ENCODE measurements around the gene SNRNP48. TPM values are rescaled to one million over a fixed set of nuclear protein-coding genes. Genes with fewer than 3 reads are reported as not detected.

SNRNP48 gene
- total and polyA plus RNA-seq, 4 experiments from 2014 or later = 5.4 to 24.4 (median 17.5) TPM

GRCh38 chr6:7585287-7585930, 4.6 kb upstream of the SNRNP48 start:
- H3K4me1 Mint-ChIP-seq = peaks cover 17 to 21% (median 19%) of the 10 kb centered on the region in 4 donors
- CTCF ChIA-PET (ENCODE audit: partially characterized antibody) = no interaction called here
- H3K4me1 ChIP-seq (ENCODE audit: insufficient read depth, low read length) = peaks cover 10% of the 10 kb centered on the region
- H3K27ac Mint-ChIP-seq = no peak overlapping the region
- peaks cover 5% of the 10 kb centered on the region for H3K27me3 ChIP-seq (ENCODE audit: insufficient read depth, low read length)
- no peak overlapping the region for H3K4me3 Mint-ChIP-seq
- intact Hi-C loops (cut with micrococcal nuclease) = no loop called here
- no peak overlapping the region for H3K27ac ChIP-seq (ENCODE audit: low read depth, low read length)
- POLR2A ChIA-PET (ENCODE audit: partially characterized antibody) = no interaction called here
- DNase-seq = no peak
- H3K36me3 ChIP-seq (ENCODE audit: insufficient read depth, low read length) = no peaks in the 10 kb centered on the region
- H3K9me3 Mint-ChIP-seq = peaks cover 0 to 4% (median 0%) of the 10 kb centered on the region in 8 donors
- H3K9me3 ChIP-seq (ENCODE audit: control insufficient read depth in 1 of 2, low read length in 2 of 2) = no peaks in the 10 kb centered on the region
- H3K27me3 Mint-ChIP-seq = peaks cover 0 to 16% of the 10 kb centered on the region in 2 donors
- no peak overlapping the region for H3K4me3 ChIP-seq (ENCODE audit: low read length in 2 of 2)
- peaks cover 0 to 5% of the 10 kb centered on the region in 2 donors for H3K36me3 Mint-ChIP-seq

GRCh38 chr6:7587631-7588100, 2.3 kb upstream of the SNRNP48 start:
- Mint-ChIP-seq H3K27ac (peak overlapping the region in 4 of 7 donors; percentile 20 to 87 (median 57)), H3K27me3 (peaks cover 0 to 14% of the 10 kb centered on the region in 2 donors), H3K36me3 (peaks cover 0 to 11% of the 10 kb centered on the region in 2 donors), H3K4me1 (peaks cover 34 to 41% (median 38%) of the 10 kb centered on the region in 4 donors), H3K4me3 (peak overlapping the region in 3 of 8 donors; percentile 37 to 46 (median 43)), H3K9me3 (peaks cover 0 to 4% (median 0%) of the 10 kb centered on the region in 8 donors)
- H3K27me3 ChIP-seq (ENCODE audit: insufficient read depth, low read length) = peaks cover under 1% of the 10 kb centered on the region
- CTCF ChIA-PET (ENCODE audit: partially characterized antibody) = interaction anchor here (1.4 kb wide), 1 partner anchor 307 kb away, joined by 3 read pairs; no protein-coding TSS in a partner anchor
- POLR2A ChIA-PET (ENCODE audit: partially characterized antibody) = interaction anchor here (0.6 kb wide), 1 partner anchor 506 kb away, joined by 4 read pairs; no protein-coding TSS in a partner anchor
- H3K4me1 ChIP-seq (ENCODE audit: insufficient read depth, low read length) = peaks cover 30% of the 10 kb centered on the region
- H3K27ac ChIP-seq (ENCODE audit: low read depth, low read length) = no peak overlapping the region
- no peak overlapping the region for H3K4me3 ChIP-seq (ENCODE audit: low read length in 2 of 2)
- H3K36me3 ChIP-seq (ENCODE audit: insufficient read depth, low read length) = no peaks in the 10 kb centered on the region
- no peak for DNase-seq
- intact Hi-C loops (cut with micrococcal nuclease) = no loop called here
- no peaks in the 10 kb centered on the region for H3K9me3 ChIP-seq (ENCODE audit: control insufficient read depth in 1 of 2, low read length in 2 of 2)

DNA sequence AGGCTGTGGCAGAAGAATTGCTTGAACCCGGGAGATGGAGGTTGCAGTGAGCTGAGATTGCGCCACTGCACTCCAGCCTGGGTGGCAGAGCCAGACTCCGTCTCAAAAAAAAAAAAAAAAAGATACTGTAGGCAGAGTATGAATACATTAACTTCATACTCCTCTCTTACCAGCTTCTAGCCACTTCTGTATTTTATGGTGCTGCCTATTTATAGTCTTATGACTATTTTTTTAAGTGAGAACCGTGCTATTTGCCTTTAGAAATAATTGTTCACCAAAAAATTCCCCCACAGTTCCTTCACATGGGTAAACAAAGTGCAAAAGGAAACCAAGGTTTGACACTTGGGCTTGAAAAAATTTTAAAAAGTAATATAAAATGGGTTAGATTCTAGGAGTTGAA, 1.5 kb upstream of the SNRNP48 start:
- peaks cover 0 to 4% (median 0%) of the 10 kb centered on the region in 8 donors for H3K9me3 Mint-ChIP-seq
- peaks cover 40 to 48% (median 45%) of the 10 kb centered on the region in 4 donors for H3K4me1 Mint-ChIP-seq
- CTCF ChIA-PET (ENCODE audit: partially characterized antibody) = interaction anchor here (1.4 to 2.0 kb wide), 3 partner anchors 27 to 308 kb away, joined by 3 to 7 read pairs (median 5); no protein-coding TSS in a partner anchor
- H3K27ac Mint-ChIP-seq = peak overlapping the region in 1 of 7 donors; percentile 31
- Histone ChIP-seq H3K27ac (ENCODE audit: low read depth, low read length) (no peak overlapping the region), H3K4me1 (ENCODE audit: insufficient read depth, low read length) (peaks cover 31% of the 10 kb centered on the region), H3K36me3 (ENCODE audit: insufficient read depth, low read length) (no peaks in the 10 kb centered on the region), H3K9me3 (ENCODE audit: control insufficient read depth in 1 of 2, low read length in 2 of 2) (no peaks in the 10 kb centered on the region), H3K4me3 (ENCODE audit: low read length in 2 of 2) (no peak overlapping the region), H3K27me3 (ENCODE audit: insufficient read depth, low read length) (no peaks in the 10 kb centered on the region)
- no peak for DNase-seq
- intact Hi-C loops (cut with micrococcal nuclease) = no loop called here
- H3K36me3 Mint-ChIP-seq = peaks cover 0 to 17% of the 10 kb centered on the region in 2 donors
- POLR2A ChIA-PET (ENCODE audit: partially characterized antibody) = interaction anchor here (0.6 kb wide), 1 partner anchor 312 kb away, joined by 3 read pairs; no protein-coding TSS in a partner anchor
- peaks cover 0 to 8% of the 10 kb centered on the region in 2 donors for H3K27me3 Mint-ChIP-seq
- no peak overlapping the region for H3K4me3 Mint-ChIP-seq

DNA sequence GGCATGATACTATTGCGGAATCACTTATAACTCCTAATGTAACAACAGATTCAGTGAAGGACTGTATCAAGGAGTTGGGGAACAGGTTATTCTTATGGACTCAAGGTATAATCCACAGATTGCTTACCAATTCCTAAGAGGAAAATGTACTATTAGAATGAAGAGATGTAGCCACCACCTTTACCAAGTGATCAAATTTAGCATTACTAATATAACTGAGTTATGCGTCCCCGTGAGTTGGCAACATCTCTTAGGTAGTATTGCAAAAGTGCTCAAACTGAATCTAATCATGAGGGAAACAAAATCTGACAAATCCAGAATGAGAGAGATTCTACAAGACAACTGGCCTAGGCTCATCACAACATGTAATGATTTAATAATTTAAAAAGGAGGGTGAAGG, 777 bp upstream of the SNRNP48 start:
- intact Hi-C loops (cut with micrococcal nuclease) = no loop called here
- H3K4me3 ChIP-seq (ENCODE audit: low read length in 2 of 2) = no peak overlapping the region

DNA sequence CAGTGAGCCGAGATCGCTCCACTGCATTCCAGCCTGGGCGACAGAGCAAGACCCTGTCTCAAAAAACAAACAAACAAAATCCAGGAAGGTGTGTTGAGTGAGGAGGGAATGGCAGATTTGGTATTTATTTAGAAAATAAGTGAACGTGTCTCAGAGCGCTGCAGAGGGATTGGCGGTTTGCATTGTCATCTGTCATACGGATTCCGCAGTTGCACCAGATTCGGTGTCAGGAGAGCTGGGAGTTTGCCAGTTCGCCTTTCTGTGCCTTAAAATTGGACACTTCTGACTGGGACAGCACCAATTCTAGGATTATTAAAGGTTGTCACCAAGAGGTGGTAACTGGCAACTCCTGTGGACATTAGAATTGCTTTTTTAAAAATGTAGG, 912 bp downstream of the SNRNP48 start:
- DNase-seq = no peak
- intact Hi-C loops (cut with micrococcal nuclease) = loop anchor here (1.0 to 10.0 kb wide), 4 partner anchors 202 to 511 kb away; partner anchors contain the start of genes BLOC1S5, CAGE1, EEF1E1 and RIOK1
- ChIA-PET CTCF (ENCODE audit: partially characterized antibody) (interaction anchor here (1.9 to 3.1 kb wide), 2 partner anchors 26 to 315 kb away, joined by 5 to 16 read pairs; no protein-coding TSS in a partner anchor), POLR2A (ENCODE audit: partially characterized antibody) (no interaction called here)
- Histone ChIP-seq H3K27ac (ENCODE audit: low read depth, low read length) (peak overlapping the region; percentile 64), H3K4me3 (ENCODE audit: low read length in 2 of 2) (peak overlapping the region; percentile 45 to 56), H3K36me3 (ENCODE audit: insufficient read depth, low read length) (peaks cover 6% of the 10 kb centered on the region), H3K9me3 (ENCODE audit: control insufficient read depth in 1 of 2, low read length in 2 of 2) (no peaks in the 10 kb centered on the region), H3K4me1 (ENCODE audit: insufficient read depth, low read length) (peaks cover 31% of the 10 kb centered on the region), H3K27me3 (ENCODE audit: insufficient read depth, low read length) (no peaks in the 10 kb centered on the region)
- Mint-ChIP-seq H3K27ac (peak overlapping the region; percentile 87 to 99 (median 92)), H3K4me1 (peaks cover 37 to 48% (median 44%) of the 10 kb centered on the region in 4 donors), H3K27me3 (no peaks in the 10 kb centered on the region), H3K36me3 (peaks cover 4 to 31% of the 10 kb centered on the region in 2 donors), H3K9me3 (peaks cover 0 to 2% (median 0%) of the 10 kb centered on the region in 8 donors), H3K4me3 (peak overlapping the region; percentile 99 to 100 (median 99))

More for the DNA sequence above, 777 bp upstream of the SNRNP48 start:
- peaks cover 0 to 8% of the 10 kb centered on the region in 2 donors for H3K27me3 Mint-ChIP-seq
- Histone ChIP-seq H3K9me3 (ENCODE audit: control insufficient read depth in 1 of 2, low read length in 2 of 2) (no peaks in the 10 kb centered on the region), H3K27ac (ENCODE audit: low read depth, low read length) (peak overlapping the region; percentile 64), H3K27me3 (ENCODE audit: insufficient read depth, low read length) (no peaks in the 10 kb centered on the region), H3K4me1 (ENCODE audit: insufficient read depth, low read length) (peaks cover 31% of the 10 kb centered on the region), H3K36me3 (ENCODE audit: insufficient read depth, low read length) (no peaks in the 10 kb centered on the region)
- POLR2A ChIA-PET (ENCODE audit: partially characterized antibody) = interaction anchor here (1.1 to 1.4 kb wide), 3 partner anchors 18 to 276 kb away, joined by 4 to 8 read pairs (median 7); partner anchors contain the start of genes CAGE1, RIOK1 and SSR1
- peaks cover 0 to 4% (median 0%) of the 10 kb centered on the region in 8 donors for H3K9me3 Mint-ChIP-seq
- H3K4me3 Mint-ChIP-seq = peak overlapping the region; percentile 99 to 100 (median 99)
- DNase-seq = no peak
- peaks cover 40 to 48% (median 45%) of the 10 kb centered on the region in 4 donors for H3K4me1 Mint-ChIP-seq
- CTCF ChIA-PET (ENCODE audit: partially characterized antibody) = interaction anchor here (1.1 to 3.1 kb wide), 6 partner anchors 8 to 313 kb away, joined by 3 to 16 read pairs (median 6); no protein-coding TSS in a partner anchor
- peak overlapping the region; percentile 89 to 99 (median 96) for H3K27ac Mint-ChIP-seq
- peaks cover 0 to 19% of the 10 kb centered on the region in 2 donors for H3K36me3 Mint-ChIP-seq

GRCh38 chr6:7591770-7592169, 1.8 kb downstream of the SNRNP48 start:
- no peaks in the 10 kb centered on the region for H3K9me3 ChIP-seq (ENCODE audit: control insufficient read depth in 1 of 2, low read length in 2 of 2)
- no peak overlapping the region for H3K4me3 ChIP-seq (ENCODE audit: low read length in 2 of 2)
- Mint-ChIP-seq H3K27ac (peak overlapping the region in 6 of 7 donors; percentile 0 to 76 (median 18)), H3K9me3 (peaks cover 0 to 2% (median 0%) of the 10 kb centered on the region in 8 donors), H3K4me3 (peak overlapping the region; percentile 21 to 100 (median 65)), H3K36me3 (peaks cover 4 to 39% of the 10 kb centered on the region in 2 donors), H3K27me3 (no peaks in the 10 kb centered on the region), H3K4me1 (peaks cover 37 to 51% (median 44%) of the 10 kb centered on the region in 4 donors)
- H3K4me1 ChIP-seq (ENCODE audit: insufficient read depth, low read length) = peaks cover 31% of the 10 kb centered on the region
- H3K27ac ChIP-seq (ENCODE audit: low read depth, low read length) = no peak overlapping the region
- peaks cover 13% of the 10 kb centered on the region for H3K36me3 ChIP-seq (ENCODE audit: insufficient read depth, low read length)
- intact Hi-C loops (cut with micrococcal nuclease) = loop anchor here (10.0 kb wide), 1 partner anchor 473 kb away; the partner anchor contains the start of gene BLOC1S5
- ChIA-PET POLR2A (ENCODE audit: partially characterized antibody) (no interaction called here), CTCF (ENCODE audit: partially characterized antibody) (interaction anchor here (1.9 to 3.1 kb wide), 2 partner anchors 25 to 316 kb away, joined by 5 to 16 read pairs; no protein-coding TSS in a partner anchor)
- DNase-seq = no peak
- no peaks in the 10 kb centered on the region for H3K27me3 ChIP-seq (ENCODE audit: insufficient read depth, low read length)

DNA sequence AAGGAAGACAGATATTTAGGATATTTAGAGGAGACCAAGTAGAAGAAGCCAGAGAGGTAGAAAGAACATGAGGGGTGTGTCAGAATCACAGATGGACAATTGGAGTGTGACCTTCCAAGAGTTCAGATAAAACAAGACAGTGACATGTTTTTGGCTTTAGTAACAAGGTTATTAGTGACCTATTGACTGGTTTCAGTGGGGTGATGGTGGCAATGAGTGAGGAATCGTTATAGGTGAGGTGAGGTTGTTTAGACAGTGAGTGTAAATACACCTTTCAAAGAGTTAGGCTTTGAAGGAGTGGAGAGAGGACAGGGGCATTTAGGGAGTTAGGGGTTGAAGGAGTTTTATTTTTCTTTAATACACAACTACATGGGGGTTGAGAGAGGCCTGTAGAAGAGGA, 3.2 kb downstream of the SNRNP48 start:
- H3K27ac ChIP-seq (ENCODE audit: low read depth, low read length) = no peak overlapping the region
- peaks cover 0 to 2% (median 0%) of the 10 kb centered on the region in 8 donors for H3K9me3 Mint-ChIP-seq
- peaks cover 31% of the 10 kb centered on the region for H3K4me1 ChIP-seq (ENCODE audit: insufficient read depth, low read length)
- no peak overlapping the region for H3K4me3 Mint-ChIP-seq
- H3K27me3 ChIP-seq (ENCODE audit: insufficient read depth, low read length) = no peaks in the 10 kb centered on the region
- intact Hi-C loops (cut with micrococcal nuclease) = loop anchor here (10.0 kb wide), 1 partner anchor 472 kb away; the partner anchor contains the start of gene BLOC1S5
- no peaks in the 10 kb centered on the region for H3K9me3 ChIP-seq (ENCODE audit: control insufficient read depth in 1 of 2, low read length in 2 of 2)
- POLR2A ChIA-PET (ENCODE audit: partially characterized antibody) = no interaction called here
- H3K4me3 ChIP-seq (ENCODE audit: low read length in 2 of 2) = no peak overlapping the region
- H3K36me3 Mint-ChIP-seq = peaks cover 4 to 44% of the 10 kb centered on the region in 2 donors
- CTCF ChIA-PET (ENCODE audit: partially characterized antibody) = no interaction called here
- peaks cover 34 to 46% (median 39%) of the 10 kb centered on the region in 4 donors for H3K4me1 Mint-ChIP-seq
- no peaks in the 10 kb centered on the region for H3K27me3 Mint-ChIP-seq
- peak overlapping the region in 3 of 7 donors; percentile 0 to 16 (median 4) for H3K27ac Mint-ChIP-seq
- DNase-seq = no peak
- peaks cover 21% of the 10 kb centered on the region for H3K36me3 ChIP-seq (ENCODE audit: insufficient read depth, low read length)
